IMR-90 (cell line): Measurements from ENCODE around the gene NPFFR1. TPM values are rescaled to one million over a fixed set of nuclear protein-coding genes. Genes with fewer than 3 reads are reported as not detected.

Source experiments
- ATAC-seq: fragments of 200-7000 bp; cut with Tn5 transposase; 2 replicates; pipeline ENCODE4 v1.9.1; 2020; ENCODE audit warnings: low read depth, mild to moderate bottlenecking, moderate library complexity
- BruUV-seq: library from RNA; stranded (reverse); fragments of 400-500 nt; replicated peaks from 2 replicates; lab custom pipeline; 2021; lab: Mats Ljungman, UMichigan
- CTCF ChIA-PET: fragments of 300-600 bp; formaldehyde crosslinking; extraction: SDS; loops from one replicate; lab custom pipeline; 2021; ENCODE audit warnings: antibody characterized with exemption; lab: Yijun Ruan, JAX
- POLR2A ChIA-PET: fragments of 300-600 bp; sonication (Branson Sonifier 250); formaldehyde crosslinking; loops from one replicate; lab custom pipeline; 2022; ENCODE audit warnings: antibody characterized with exemption; ENCODE audit not compliant: unreplicated experiment; lab: Charles Lee
- DNase-seq: peaks from one replicate; pipeline ENCODE4 v3.0.0; 2013
- H2AFZ ChIP-seq: replicated peaks from 2 replicates; pipeline ENCODE3; 2013; ENCODE audit warnings: low read length, mild to moderate bottlenecking; ENCODE audit not compliant: poor library complexity
- H2AK5ac ChIP-seq: 2 replicates; pipeline ENCODE4 v1.6.1; 2013; ENCODE audit warnings: low read depth, low read length, inconsistent platforms
- H2AK9ac ChIP-seq: replicated peaks from 2 replicates; pipeline ENCODE3; 2013; ENCODE audit warnings: mild to moderate bottlenecking, low read depth, low read length, moderate library complexity; ENCODE audit not compliant: poor library complexity
- H2BK120ac ChIP-seq: 2 replicates; pipeline ENCODE4 v1.6.1; 2013; ENCODE audit warnings: low read depth, low read length, inconsistent platforms
- H2BK15ac ChIP-seq: 3 replicates; pipeline ENCODE4 v1.6.1; 2013; ENCODE audit warnings: low read depth, low read length, inconsistent platforms
- H2BK20ac ChIP-seq: 2 replicates; pipeline ENCODE4 v1.6.1; 2013; ENCODE audit warnings: low read depth, mild to moderate bottlenecking, inconsistent platforms, low read length, moderate library complexity
- H2BK5ac ChIP-seq: 2 replicates; pipeline ENCODE4 v1.6.1; 2013; ENCODE audit warnings: mild to moderate bottlenecking, low read depth, low read length, inconsistent platforms; ENCODE audit not compliant: poor library complexity, severe bottlenecking
- H3K14ac ChIP-seq: replicated peaks from 2 replicates; pipeline ENCODE4 v1.6.1; 2013; ENCODE audit warnings: low read depth, low read length, inconsistent platforms
- H3K18ac ChIP-seq: 2 replicates; pipeline ENCODE4 v1.6.1; 2013; ENCODE audit warnings: low read depth, low read length, control low read depth
- H3K23ac ChIP-seq: 2 replicates; pipeline ENCODE4 v1.6.1; 2013; ENCODE audit warnings: low read depth, low read length, inconsistent platforms
- H3K27ac ChIP-seq: 2 replicates; pipeline ENCODE4 v1.5.1; 2013; ENCODE audit warnings: mild to moderate bottlenecking, control low read depth, low read length; ENCODE audit not compliant: insufficient read depth
- H3K27me3 ChIP-seq: 2 replicates; pipeline ENCODE4 v1.6.1; 2013; ENCODE audit warnings: low read length; ENCODE audit not compliant: control insufficient read depth, insufficient read depth
- H3K36me3 ChIP-seq: 2 replicates; pipeline ENCODE4 v1.6.1; 2013; ENCODE audit warnings: low read length, mixed read lengths; ENCODE audit not compliant: control insufficient read depth, insufficient read depth
- H3K4ac ChIP-seq: 2 replicates; pipeline ENCODE4 v1.6.1; 2013; ENCODE audit warnings: low read depth, low read length, inconsistent platforms
- H3K4me1 ChIP-seq: 2 replicates; pipeline ENCODE4 v1.6.1; 2013; ENCODE audit warnings: low read length, mixed read lengths; ENCODE audit not compliant: control insufficient read depth, insufficient read depth
- H3K4me2 ChIP-seq: 2 replicates; pipeline ENCODE4 v1.6.1; 2013; ENCODE audit warnings: low read depth, mild to moderate bottlenecking, control low read depth, low read length, moderate library complexity
- H3K4me3 ChIP-seq: 2 replicates; pipeline ENCODE4 v1.5.1; 2013; ENCODE audit warnings: low read depth, mild to moderate bottlenecking, control low read depth, low read length, moderate library complexity; ENCODE audit not compliant: insufficient read depth
- H3K56ac ChIP-seq: 2 replicates; pipeline ENCODE4 v1.6.1; 2013; ENCODE audit warnings: low read length, inconsistent platforms; ENCODE audit not compliant: insufficient read depth; ENCODE audit errors: extremely low read depth
- H3K79me1 ChIP-seq, 2 experiments: 2 replicates each; pipeline ENCODE4 v1.6.1; 2013; ENCODE audit warnings: low read length in 2 of 2, inconsistent platforms in 1 of 2, low read depth in 1 of 2
- H3K9ac ChIP-seq: 2 replicates; pipeline ENCODE4 v1.6.1; 2013; ENCODE audit warnings: low read depth, low read length, control low read depth
- H3K9me1 ChIP-seq: 2 replicates; pipeline ENCODE4 v1.6.1; 2013; ENCODE audit warnings: low read length, inconsistent platforms; ENCODE audit not compliant: insufficient read depth
- H3K9me3 ChIP-seq: 2 replicates; pipeline ENCODE4 v1.6.1; 2013; ENCODE audit warnings: low read length; ENCODE audit not compliant: control insufficient read depth, insufficient read depth
- H4K20me1 ChIP-seq: 2 replicates; pipeline ENCODE4 v1.6.1; 2013; ENCODE audit warnings: low read length, inconsistent platforms; ENCODE audit not compliant: insufficient read depth
- H4K5ac ChIP-seq: 2 replicates; pipeline ENCODE4 v1.6.1; 2013; ENCODE audit warnings: mild to moderate bottlenecking, low read depth, low read length, control low read depth
- H4K8ac ChIP-seq, 2 experiments: 2 replicates each; pipeline ENCODE4 v1.6.1; 2013; ENCODE audit warnings: low read depth in 2 of 2, low read length in 2 of 2, control low read depth in 1 of 2, inconsistent platforms in 1 of 2
- H4K91ac ChIP-seq: 2 replicates; pipeline ENCODE4 v1.6.1; 2013; ENCODE audit warnings: low read depth, low read length, inconsistent platforms; ENCODE audit not compliant: insufficient read depth
- CEBPB ChIP-seq: IDR thresholded peaks from 2 replicates; pipeline ENCODE4 v1.6.1; 2012; ENCODE audit warnings: low read depth, low read length, improper control_type of control experiment
- MAZ ChIP-seq: IDR thresholded peaks from 2 replicates; pipeline ENCODE4 v1.6.1; 2012; ENCODE audit warnings: low read depth, mild to moderate bottlenecking, low read length, improper control_type of control experiment, moderate library complexity, borderline replicate concordance
- MXI1 ChIP-seq: IDR thresholded peaks from 2 replicates; pipeline ENCODE4 v1.6.1; 2012; ENCODE audit warnings: low read depth, mild to moderate bottlenecking, low read length, moderate library complexity, borderline replicate concordance
- NFE2L2 ChIP-seq: fragments of 150-350 bp; IDR thresholded peaks from 2 replicates; pipeline ENCODE4 v1.6.1; 2016; ENCODE audit warnings: low read depth, mild to moderate bottlenecking, low read length
- POLR2A ChIP-seq: IDR thresholded peaks from 2 replicates; pipeline ENCODE4 v1.6.1; 2012; ENCODE audit warnings: mild to moderate bottlenecking, low read depth, low read length
- RCOR1 ChIP-seq: IDR thresholded peaks from 2 replicates; pipeline ENCODE4 v1.6.1; 2012; ENCODE audit warnings: mild to moderate bottlenecking, low read length, improper control_type of control experiment; ENCODE audit not compliant: insufficient replicate concordance
- RFX5 ChIP-seq: IDR thresholded peaks from 2 replicates; pipeline ENCODE4 v1.8.0; 2012; ENCODE audit warnings: low read depth, mild to moderate bottlenecking, low read length, moderate library complexity
- WGBS, 2 experiments: methylation state at CpG; one replicate each; pipeline versions ENCODE4 v1.1.5 to v1.1.7; 2013; ENCODE audit warnings: missing lambda C conversion rate in 2 of 2; ENCODE audit not compliant: insufficient read length in 1 of 2; ENCODE audit errors: extremely low coverage in 2 of 2; 5-methylcytosine and 5-hydroxymethylcytosine counted together
- dilution Hi-C: fragments of 300-500 bp; cut with HindIII; formaldehyde crosslinking; loops from one replicate; pipeline ENCODE4 v1.14.3; 2018; ENCODE audit warnings: low sequenced_read_pairs; ENCODE audit not compliant: unreplicated experiment
- in situ Hi-C: fragments of 300-500 bp; cut with MboI; formaldehyde crosslinking; loops from 3 replicates; pipeline ENCODE4 v1.14.3; 2019; ENCODE audit warnings: low sequenced_read_pairs, inconsistent platforms, mixed read lengths
- intact Hi-C: fragments of 100-400 bp; cut with micrococcal nuclease; formaldehyde crosslinking; loops from 2 replicates; pipeline ENCODE4 v1.10.0; 2022
- polyA plus RNA-seq, 3 experiments: library from polyadenylated mRNA; depleted of rRNA; stranded (reverse); fragments of >200 nt; gene quantifications; 2 replicates each; pipeline ENCODE4 v1.2.3, GENCODE V29; 2012; ENCODE audit warnings: low replicate concordance in 1 of 3
- total RNA-seq: library from RNA; depleted of rRNA; stranded (reverse); fragments of >200 nt; gene quantifications from 2 replicates; pipeline ENCODE4 v1.2.3, GENCODE V29; 2012
- TF ChIP-seq, protein P1 (sequence below): fragments of 150-350 bp; IDR thresholded peaks from 2 replicates; pipeline ENCODE4 v1.6.1; 2017; ENCODE audit warnings: mild to moderate bottlenecking, antibody characterized with exemption, low read length, low read depth

The NPFFR1 gene
- total and polyA plus RNA-seq, 2 of the 4 experiments (the other 2 are of a cell fraction) = not detected

DNA sequence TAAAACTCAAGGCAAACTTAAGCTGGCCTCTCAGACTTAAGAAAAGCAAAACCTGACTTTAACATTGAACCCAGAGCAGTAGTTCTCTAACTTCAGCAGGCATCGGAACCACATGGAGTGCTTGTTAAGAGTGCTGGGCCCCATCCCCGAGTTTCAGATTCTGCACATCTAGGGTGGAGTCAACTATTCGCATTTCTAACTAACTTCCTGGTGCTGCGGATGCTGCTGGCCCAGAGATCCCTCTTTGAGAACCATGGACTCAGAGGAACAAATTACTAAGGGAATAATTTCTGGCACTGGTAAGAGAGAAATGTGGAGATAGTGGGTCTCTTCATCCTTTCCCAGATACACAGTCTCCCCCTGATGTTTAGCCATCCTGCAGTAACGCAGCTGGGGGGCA is 14.6 kb upstream of the NPFFR1 start:
- Histone ChIP-seq H3K27ac (no peak overlapping the region), H3K36me3 (peaks cover 4% of the 10 kb centered on the region; the same call in 1 of the 2 replicates), H3K18ac (no peak overlapping the region), H4K20me1 (no peaks in the 10 kb centered on the region; the same call in 1 of the 2 replicates), H4K8ac (no peak overlapping the region), H3K27me3 (no peaks in the 10 kb centered on the region), H3K79me1 (no peaks in the 10 kb centered on the region), H3K9me1 (peaks cover 10% of the 10 kb centered on the region), H2AK9ac (no peak overlapping the region), H3K56ac (no peak overlapping the region), H3K9ac (no peak overlapping the region), H3K9me3 (no peaks in the 10 kb centered on the region), H3K4me3 (no peak overlapping the region), H2BK15ac (no peak overlapping the region), H2BK5ac (no peak overlapping the region), H2AK5ac (no peak overlapping the region), H3K14ac (no peak overlapping the region), H2BK120ac (no peak overlapping the region), H3K4ac (no peak overlapping the region), H4K5ac (no peak overlapping the region), H2AFZ (no peak overlapping the region), H3K23ac (no peak overlapping the region), H4K91ac (no peak overlapping the region), H2BK20ac (no peak overlapping the region), H3K4me2 (no peak overlapping the region), H3K4me1 (peaks cover 2% of the 10 kb centered on the region; the same call in 1 of the 2 replicates)
- intact Hi-C loops (no loop called here), dilution Hi-C loops (no loop called here), in situ Hi-C loops (no loop called here)
- no TSS peak for BruUV-seq
- POLR2A ChIA-PET = no interaction called here
- TF ChIP-seq RFX5 = no peak
- TF ChIP-seq RCOR1 = no peak
- no peak for TF ChIP-seq POLR2A
- TF ChIP-seq NFE2L2 = no peak
- no peak for TF ChIP-seq MAZ
- TF ChIP-seq, protein P1, sequence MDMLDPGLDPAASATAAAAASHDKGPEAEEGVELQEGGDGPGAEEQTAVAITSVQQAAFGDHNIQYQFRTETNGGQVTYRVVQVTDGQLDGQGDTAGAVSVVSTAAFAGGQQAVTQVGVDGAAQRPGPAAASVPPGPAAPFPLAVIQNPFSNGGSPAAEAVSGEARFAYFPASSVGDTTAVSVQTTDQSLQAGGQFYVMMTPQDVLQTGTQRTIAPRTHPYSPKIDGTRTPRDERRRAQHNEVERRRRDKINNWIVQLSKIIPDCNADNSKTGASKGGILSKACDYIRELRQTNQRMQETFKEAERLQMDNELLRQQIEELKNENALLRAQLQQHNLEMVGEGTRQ = no peak
- TF ChIP-seq CEBPB = no peak
- no peak for TF ChIP-seq MXI1
- ATAC-seq (no peak), DNase-seq (no peak)
- WGBS, 2 experiments = 100% methylated on average over 1 of the region's 5 CpGs; no CpG with 5 or more reads in 1 of the 2 experiments
- CTCF ChIA-PET = no interaction called here
